Mesenchymal stem cell (in vitro differentiated cells and primary cell): ENCODE results near the gene PCSK9.
A peak's percentile ranks its signal among the peaks of the same experiment; 100 is the strongest.

ENCODE experiments used
- DNase-seq: peaks from one replicate; pipeline ENCODE4 v3.0.0-alpha.2; 2013
- H2AFZ ChIP-seq: one replicate; pipeline ENCODE4 v1.6.1; 2013; ENCODE audit warnings: low read depth, mild to moderate bottlenecking, control low read depth, inconsistent platforms, low read length, moderate library complexity
- H2AK5ac ChIP-seq: 2 replicates; pipeline ENCODE4 v1.6.1; 2013; ENCODE audit warnings: low read length, moderate library complexity, mild to moderate bottlenecking, inconsistent platforms; ENCODE audit not compliant: severe bottlenecking
- H2BK120ac ChIP-seq: one replicate; pipeline ENCODE4 v1.6.1; 2013; ENCODE audit warnings: low read depth, mild to moderate bottlenecking, inconsistent platforms, low read length, moderate library complexity
- H2BK12ac ChIP-seq, 2 experiments: one replicate each; pipeline ENCODE4 v1.6.1; 2013; ENCODE audit warnings: inconsistent platforms in 2 of 2, low read length in 2 of 2, mild to moderate bottlenecking in 2 of 2, moderate library complexity in 2 of 2, control low read depth in 1 of 2
- H2BK15ac ChIP-seq: one replicate; pipeline ENCODE4 v1.6.1; 2013; ENCODE audit warnings: mild to moderate bottlenecking, low read depth, inconsistent platforms; ENCODE audit not compliant: poor library complexity, severe bottlenecking
- H2BK5ac ChIP-seq: 2 replicates; pipeline ENCODE4 v1.6.1; 2013; ENCODE audit warnings: low read depth, mild to moderate bottlenecking, low read length, control low read depth, inconsistent platforms; ENCODE audit not compliant: poor library complexity, severe bottlenecking
- H3K14ac ChIP-seq, 2 experiments: one replicate each; pipeline ENCODE4 v1.6.1; 2013; ENCODE audit warnings: inconsistent platforms in 2 of 2, low read length in 2 of 2, control low read depth in 1 of 2, mild to moderate bottlenecking in 1 of 2, moderate library complexity in 1 of 2
- H3K18ac ChIP-seq, 2 experiments: one replicate each; pipeline ENCODE4 v1.6.1; 2013; ENCODE audit warnings: inconsistent platforms in 2 of 2, low read length in 2 of 2, control low read depth in 1 of 2, low read depth in 1 of 2, mild to moderate bottlenecking in 1 of 2
- H3K23ac ChIP-seq, 2 experiments: one replicate each; pipeline ENCODE4 v1.6.1; 2013; ENCODE audit warnings: inconsistent platforms in 2 of 2, low read length in 2 of 2, mild to moderate bottlenecking in 2 of 2, moderate library complexity in 2 of 2, control low read depth in 1 of 2
- H3K27ac ChIP-seq: 2 replicates; pipeline ENCODE4 v1.5.1; 2013; ENCODE audit warnings: mild to moderate bottlenecking, moderate library complexity, low read length, control low read depth, inconsistent platforms; ENCODE audit not compliant: poor library complexity, severe bottlenecking
- H3K27me3 ChIP-seq, 2 experiments: 2 replicates each; pipeline versions ENCODE4 v1.6.1 to v1.7.0; 2013; ENCODE audit warnings: low read length in 2 of 2, mild to moderate bottlenecking in 2 of 2, moderate library complexity in 2 of 2, control low read depth in 1 of 2, inconsistent platforms in 1 of 2; ENCODE audit not compliant: control insufficient read depth in 1 of 2, insufficient read depth in 1 of 2
- H3K36me3 ChIP-seq, 2 experiments: 2 replicates each; pipeline versions ENCODE4 v1.6.1 to v1.7.0; 2013; ENCODE audit warnings: low read length in 2 of 2, control low read depth in 1 of 2, inconsistent platforms in 1 of 2, low read depth in 1 of 2, mild to moderate bottlenecking in 1 of 2; ENCODE audit not compliant: insufficient read depth in 2 of 2, control insufficient read depth in 1 of 2
- H3K4ac ChIP-seq, 2 experiments: one replicate each; pipeline ENCODE4 v1.6.1; 2013; ENCODE audit warnings: inconsistent platforms in 2 of 2, low read length in 2 of 2, mild to moderate bottlenecking in 2 of 2, moderate library complexity in 2 of 2, control low read depth in 1 of 2, low read depth in 1 of 2
- H3K4me1 ChIP-seq: 2 replicates; pipeline ENCODE4 v1.6.1; 2013; ENCODE audit warnings: low read depth, low read length, control low read depth; ENCODE audit not compliant: control insufficient read depth, insufficient read depth
- H3K4me2 ChIP-seq: 2 replicates; pipeline ENCODE4 v1.6.1; 2013; ENCODE audit warnings: low read length, mild to moderate bottlenecking, inconsistent platforms; ENCODE audit not compliant: poor library complexity, severe bottlenecking
- H3K4me3 ChIP-seq, 2 experiments: 2 replicates each; pipeline versions ENCODE4 v1.5.1 to v1.7.0; 2013; ENCODE audit warnings: low read length in 2 of 2, mild to moderate bottlenecking in 2 of 2, control low read depth in 1 of 2, low read depth in 1 of 2; ENCODE audit not compliant: insufficient read depth in 1 of 2
- H3K79me1 ChIP-seq: replicated peaks from 2 replicates; pipeline ENCODE4 v1.6.1; 2013; ENCODE audit warnings: mild to moderate bottlenecking, control low read depth, low read length, inconsistent platforms; ENCODE audit not compliant: poor library complexity, severe bottlenecking
- H3K9ac ChIP-seq: 2 replicates; pipeline ENCODE4 v1.7.0; 2013; ENCODE audit warnings: mild to moderate bottlenecking, low read length, moderate library complexity
- H3K9me3 ChIP-seq: 2 replicates; pipeline ENCODE4 v1.7.0; 2013; ENCODE audit warnings: mild to moderate bottlenecking, low read length; ENCODE audit not compliant: control insufficient read depth
- H4K8ac ChIP-seq: one replicate; pipeline ENCODE4 v1.6.1; 2013; ENCODE audit warnings: inconsistent platforms, mild to moderate bottlenecking, low read length, moderate library complexity
- H4K91ac ChIP-seq: one replicate; pipeline ENCODE4 v1.6.1; 2013; ENCODE audit warnings: mild to moderate bottlenecking, low read length, inconsistent platforms
- WGBS: methylation state at CpG from one replicate; pipeline ENCODE4 v1.1.7; 2013; ENCODE audit warnings: mixed read lengths; 5-methylcytosine and 5-hydroxymethylcytosine counted together

The PCSK9 gene

DNA sequence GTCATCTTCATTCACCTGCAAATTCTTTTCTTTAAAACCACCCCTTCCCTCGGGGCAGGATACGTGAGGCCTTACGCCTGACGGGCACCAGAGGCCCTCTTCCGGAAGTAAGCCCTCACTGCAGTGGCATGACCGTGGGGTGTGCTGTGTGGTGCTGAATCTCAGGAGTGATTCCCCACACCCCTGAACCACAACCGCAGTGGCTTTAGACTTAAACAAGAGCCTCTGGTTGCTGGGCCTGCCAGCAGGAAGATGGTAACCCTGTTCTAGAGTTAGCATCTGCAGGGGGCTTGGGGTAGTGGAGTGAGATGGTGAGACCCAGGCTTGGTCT, 28.5 kb upstream of the PCSK9 start:
- WGBS: 63% methylated on average over 7 of the region's 7 CpGs

DNA sequence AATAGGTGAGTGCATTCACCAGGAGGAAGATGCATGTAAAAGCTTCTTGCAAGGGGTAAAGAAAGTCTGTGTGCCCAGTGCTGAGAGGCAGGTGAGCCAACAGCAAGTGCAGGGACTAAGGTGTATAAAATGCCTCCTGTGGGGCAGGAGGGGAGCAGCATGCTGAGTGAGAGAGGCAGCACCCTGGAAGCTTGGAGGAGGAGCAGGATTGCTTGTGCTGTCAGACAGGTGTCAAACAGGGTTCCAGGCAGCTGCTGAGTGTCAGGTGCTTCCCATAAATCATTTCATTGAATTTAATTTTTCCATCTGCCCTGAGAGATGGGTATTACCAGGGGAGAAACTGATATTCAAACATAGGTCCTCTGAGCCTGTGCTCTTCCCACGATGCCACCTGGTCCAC, 26.7 kb upstream of the PCSK9 start:
- no peak overlapping the region for H3K4me2 ChIP-seq
- no peak overlapping the region for H4K91ac ChIP-seq
- no peak overlapping the region for H3K14ac ChIP-seq
- H2AK5ac ChIP-seq: no peak overlapping the region
- no peak overlapping the region for H2BK15ac ChIP-seq
- no peak overlapping the region for H3K18ac ChIP-seq
- H3K4me1 ChIP-seq: peaks cover 18% of the 10 kb centered on the region
- no peaks in the 10 kb centered on the region for H3K79me1 ChIP-seq
- no peak overlapping the region for H2AFZ ChIP-seq
- peaks cover 0 to 50% of the 10 kb centered on the region in 2 experiments for H3K27me3 ChIP-seq
- 57% methylated on average over 1 of the region's 1 CpG for WGBS
- no peak overlapping the region for H3K9ac ChIP-seq
- H3K9me3 ChIP-seq: no peaks in the 10 kb centered on the region
- H3K23ac ChIP-seq: no peak overlapping the region
- H4K8ac ChIP-seq: no peak overlapping the region
- H3K4me3 ChIP-seq: no peak overlapping the region
- H3K36me3 ChIP-seq: no peaks in the 10 kb centered on the region
- no peak overlapping the region for H2BK120ac ChIP-seq
- DNase-seq: no peak
- no peak overlapping the region for H2BK5ac ChIP-seq
- no peak overlapping the region for H3K27ac ChIP-seq
- no peak overlapping the region for H3K4ac ChIP-seq
- no peak overlapping the region for H2BK12ac ChIP-seq

More for the DNA sequence above, 28.5 kb upstream of the PCSK9 start:
- Histone ChIP-seq H2BK15ac (no peak overlapping the region), H3K4me3 (no peak overlapping the region), H2BK5ac (no peak overlapping the region), H3K9ac (no peak overlapping the region), H3K14ac (no peak overlapping the region), H3K27ac (no peak overlapping the region), H3K27me3 (peaks cover 0 to 38% of the 10 kb centered on the region in 2 experiments), H2AK5ac (no peak overlapping the region), H4K91ac (no peak overlapping the region), H3K79me1 (no peaks in the 10 kb centered on the region), H3K4me1 (peaks cover 18% of the 10 kb centered on the region), H4K8ac (no peak overlapping the region), H2AFZ (no peak overlapping the region), H3K18ac (no peak overlapping the region), H2BK120ac (no peak overlapping the region), H3K4ac (no peak overlapping the region), H3K36me3 (no peaks in the 10 kb centered on the region), H2BK12ac (no peak overlapping the region), H3K23ac (no peak overlapping the region), H3K9me3 (no peaks in the 10 kb centered on the region), H3K4me2 (no peak overlapping the region)
- DNase-seq: no peak

DNA sequence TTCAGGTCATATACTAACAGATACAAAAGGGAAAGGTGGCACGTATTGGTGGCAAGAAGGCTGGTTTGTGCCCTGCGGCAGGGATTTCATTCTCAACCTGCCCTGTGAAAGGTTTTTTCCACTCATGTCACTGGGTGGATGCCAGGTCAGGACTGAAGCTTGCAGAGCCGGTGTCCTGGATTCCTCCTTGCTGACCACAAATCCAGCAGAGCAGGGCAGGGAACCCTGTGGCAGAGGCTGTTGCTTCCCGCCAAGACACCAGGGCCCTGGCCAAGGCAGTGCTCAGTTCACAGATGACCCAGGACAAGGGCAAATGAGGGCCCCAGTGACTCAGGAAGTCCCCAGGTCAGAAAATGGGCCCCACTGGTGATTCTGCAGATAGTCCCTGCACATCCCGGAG, 24.2 kb upstream of the PCSK9 start:
- Histone ChIP-seq H3K4me2 (no peak overlapping the region), H3K4me3 (no peak overlapping the region), H2BK120ac (no peak overlapping the region), H3K4me1 (peaks cover 16% of the 10 kb centered on the region), H2AK5ac (no peak overlapping the region), H4K8ac (no peak overlapping the region), H2AFZ (no peak overlapping the region), H3K18ac (no peak overlapping the region), H3K79me1 (no peaks in the 10 kb centered on the region), H3K36me3 (no peaks in the 10 kb centered on the region), H3K27me3 (peaks cover 0 to 67% of the 10 kb centered on the region in 2 experiments), H4K91ac (no peak overlapping the region), H2BK12ac (no peak overlapping the region), H3K9ac (no peak overlapping the region), H3K14ac (no peak overlapping the region), H3K27ac (no peak overlapping the region), H2BK5ac (no peak overlapping the region), H2BK15ac (no peak overlapping the region), H3K9me3 (no peaks in the 10 kb centered on the region), H3K4ac (no peak overlapping the region), H3K23ac (no peak overlapping the region)
- WGBS: 88% methylated on average over 4 of the region's 5 CpGs
- no peak for DNase-seq

DNA sequence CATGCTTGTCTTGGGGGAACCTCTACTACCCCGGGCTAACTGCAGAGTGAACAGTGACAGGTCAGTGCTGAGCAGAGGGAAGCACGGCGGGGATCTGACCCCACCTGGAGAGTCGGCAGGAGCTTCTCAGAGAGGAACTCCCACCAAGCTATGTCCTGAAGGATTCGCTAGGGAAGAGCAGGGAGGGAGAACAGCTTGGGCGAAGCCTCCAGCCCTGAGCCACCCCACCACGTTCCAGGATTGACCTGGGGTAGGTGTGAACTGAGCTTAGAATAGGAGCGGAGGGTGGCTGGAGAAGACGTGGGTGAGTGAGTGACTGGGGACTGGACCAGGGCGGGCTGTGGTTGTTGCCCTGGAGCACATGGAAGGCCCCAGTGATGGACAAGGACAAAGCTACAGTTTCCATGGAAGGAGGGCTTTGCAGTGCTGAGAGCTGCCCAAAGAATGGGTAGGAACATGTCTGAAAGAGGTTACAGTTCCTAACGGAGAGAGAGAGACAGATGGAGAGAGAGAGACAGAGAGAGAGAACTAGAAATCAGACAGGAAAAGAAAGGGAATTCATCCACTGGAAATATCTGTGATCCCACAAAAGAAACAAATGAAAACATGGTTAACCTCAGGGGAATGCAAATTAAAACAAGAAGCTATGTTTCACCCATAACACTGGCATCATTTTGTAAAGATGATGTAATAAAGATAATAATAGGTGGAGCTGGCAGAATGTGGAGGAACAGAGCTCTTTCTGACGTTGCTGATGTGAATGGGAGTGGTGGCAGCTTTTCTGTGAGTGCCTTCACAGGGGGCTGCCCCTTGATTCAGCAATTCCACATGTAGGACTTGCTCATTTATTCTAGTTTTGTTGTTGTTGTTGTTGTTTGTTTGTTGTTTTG, 23.4 kb upstream of the PCSK9 start:
- no peak overlapping the region for H4K91ac ChIP-seq
- H3K9ac ChIP-seq: no peak overlapping the region
- no peak overlapping the region for H2BK120ac ChIP-seq
- H2AFZ ChIP-seq: no peak overlapping the region
- no peak overlapping the region for H3K4me3 ChIP-seq
- WGBS: 70% methylated on average over 12 of the region's 12 CpGs
- peaks cover 0 to 72% of the 10 kb centered on the region in 2 experiments for H3K27me3 ChIP-seq
- H3K4me2 ChIP-seq: no peak overlapping the region
- no peaks in the 10 kb centered on the region for H3K79me1 ChIP-seq
- H2AK5ac ChIP-seq: peak overlapping the region; percentile 35
- H2BK15ac ChIP-seq: no peak overlapping the region
- H3K9me3 ChIP-seq: no peaks in the 10 kb centered on the region
- no peaks in the 10 kb centered on the region for H3K36me3 ChIP-seq
- H3K4me1 ChIP-seq: peaks cover 16% of the 10 kb centered on the region
- no peak overlapping the region for H2BK5ac ChIP-seq
- no peak overlapping the region for H3K14ac ChIP-seq
- H3K4ac ChIP-seq: no peak overlapping the region
- no peak overlapping the region for H4K8ac ChIP-seq
- no peak overlapping the region for H3K18ac ChIP-seq
- no peak for DNase-seq
- no peak overlapping the region for H2BK12ac ChIP-seq
- H3K23ac ChIP-seq: no peak overlapping the region
- H3K27ac ChIP-seq: no peak overlapping the region
